Measurements from ENCODE around the gene ANKRD24.
"Not testable (repeated sequence)": the region's sequence is repeated elsewhere in the genome, so short reads cannot be mapped to it uniquely, and the experiment has no call there.

ANKRD24 gene

GRCh38 chr19:4230237-4230636 is 47.7 kb downstream of the ANKRD24 start:
- not testable (repeated sequence) for DNase-seq (ENCODE audit: low read depth in 2 of 2)

GRCh38 chr19:4231521-4231920 is 49.0 kb downstream of the ANKRD24 start:
- DNase-seq (ENCODE audit: low read depth in 2 of 2) = not testable (repeated sequence)

GRCh38 chr19:4232139-4232538 is 49.6 kb downstream of the ANKRD24 start:
- DNase-seq (ENCODE audit: low read depth in 2 of 2) = not testable (repeated sequence)

GRCh38 chr19:4232614-4233281 is 50.3 kb downstream of the ANKRD24 start:
- no peak for DNase-seq (ENCODE audit: low read depth in 2 of 2)

- peak; percentile 67 for DNase-seq (ENCODE audit: low read depth in 2 of 2)
Measured at GRCh38 chr19:4233282-4233853, 50.9 kb downstream of the ANKRD24 start.

GRCh38 chr19:4234142-4234861 is 51.8 kb downstream of the ANKRD24 start:
- DNase-seq (ENCODE audit: low read depth in 2 of 2) = no peak

- DNase-seq (ENCODE audit: low read depth in 2 of 2) = no peak
Measured at GRCh38 chr19:4234862-4235201, 52.3 kb downstream of the ANKRD24 start.

- not testable (repeated sequence) for DNase-seq (ENCODE audit: low read depth in 2 of 2)
Measured at GRCh38 chr19:4237510-4237909, 55.0 kb downstream of the ANKRD24 start.

GRCh38 chr19:4238831-4239230 is 56.3 kb downstream of the ANKRD24 start:
- DNase-seq (ENCODE audit: low read depth in 2 of 2) = no peak

GRCh38 chr19:4241824-4242430 is 59.4 kb downstream of the ANKRD24 start:
- DNase-seq (ENCODE audit: low read depth in 2 of 2) = no peak

GRCh38 chr19:4245938-4246337 is 63.4 kb downstream of the ANKRD24 start:
- not testable (repeated sequence) for DNase-seq (ENCODE audit: low read depth in 2 of 2)

- DNase-seq (ENCODE audit: low read depth in 2 of 2) = peak; percentile 96 to 97
Measured at GRCh38 chr19:4246767-4247593, 64.5 kb downstream of the ANKRD24 start, which contains the start of gene YJU2. YJU2 (plus strand) TSS chr19:4247080; CDS start chr19:4247147, 67 bp downstream.

GRCh38 chr19:4256563-4256962 is 74.1 kb downstream of the ANKRD24 start:
- DNase-seq (ENCODE audit: low read depth in 2 of 2) = no peak

GRCh38 chr19:4257025-4257424 is 74.5 kb downstream of the ANKRD24 start:
- DNase-seq (ENCODE audit: low read depth in 2 of 2) = no peak

- no peak for DNase-seq (ENCODE audit: low read depth in 2 of 2)
Measured at GRCh38 chr19:4258181-4258580, 75.7 kb downstream of the ANKRD24 start.

- DNase-seq (ENCODE audit: low read depth in 2 of 2) = no peak
Measured at GRCh38 chr19:4260613-4261191, 78.2 kb downstream of the ANKRD24 start.

GRCh38 chr19:4264812-4265211 is 82.3 kb downstream of the ANKRD24 start:
- no peak for DNase-seq (ENCODE audit: low read depth in 2 of 2)

GRCh38 chr19:4266253-4267000 is 83.9 kb downstream of the ANKRD24 start:
- no peak for DNase-seq (ENCODE audit: low read depth in 2 of 2)

- peak; percentile 52 to 59 for DNase-seq (ENCODE audit: low read depth in 2 of 2)
Measured at GRCh38 chr19:4267101-4267900, 84.8 kb downstream of the ANKRD24 start.
